A673 (cell line): ENCODE measurements around the gene TBC1D9. TPM values are rescaled to one million over a fixed set of nuclear protein-coding genes. Genes with fewer than 3 reads are reported as not detected.

ENCODE experiments used
- BruUV-seq: library from RNA; stranded (reverse); fragments of 400-500 nt; replicated peaks from 2 replicates; lab custom pipeline; 2021; lab: Mats Ljungman, UMichigan
- CTCF ChIA-PET: fragments of 300-600 bp; sonication (Branson Sonifier 250); formaldehyde crosslinking; loops from one replicate; lab custom pipeline; 2022; ENCODE audit warnings: antibody characterized with exemption; lab: Charles Lee
- POLR2A ChIA-PET: fragments of 300-600 bp; sonication (Branson Sonifier 250); formaldehyde crosslinking; loops from one replicate; lab custom pipeline; 2022; ENCODE audit warnings: antibody characterized with exemption; ENCODE audit not compliant: low non-redundant PET; lab: Charles Lee
- DNase-seq: peaks from one replicate; pipeline ENCODE4 v3.0.0-alpha.2; 2015; ENCODE audit warnings: low spot score
- H3K27ac ChIP-seq: fragments of 200-600 bp; sonication (generic); 2 replicates; pipeline ENCODE4 v1.5.1; 2016; ENCODE audit warnings: mixed run types, low read depth, mild to moderate bottlenecking, mixed read lengths, antibody characterized with exemption, low read length; ENCODE audit not compliant: poor library complexity, severe bottlenecking
- H3K27me3 ChIP-seq: fragments of 200-600 bp; sonication (generic); replicated peaks from 2 replicates; pipeline ENCODE4 v1.6.1; 2017; ENCODE audit warnings: mixed run types, low read depth, mild to moderate bottlenecking, mixed read lengths, antibody characterized with exemption, low read length; ENCODE audit not compliant: insufficient read depth, poor library complexity
- H3K36me3 ChIP-seq: fragments of 200-600 bp; sonication (generic); 2 replicates; pipeline ENCODE4 v1.6.1; 2016; ENCODE audit warnings: mixed run types, mild to moderate bottlenecking, mixed read lengths, antibody characterized with exemption, low read length; ENCODE audit not compliant: insufficient read depth, poor library complexity, severe bottlenecking
- H3K4me1 ChIP-seq: fragments of 200-600 bp; sonication (generic); 2 replicates; pipeline ENCODE4 v1.6.1; 2017; ENCODE audit warnings: mixed run types, mild to moderate bottlenecking, mixed read lengths, antibody characterized with exemption, low read length; ENCODE audit not compliant: insufficient read depth, poor library complexity, severe bottlenecking
- H3K4me3 ChIP-seq: fragments of 200-600 bp; sonication (generic); 2 replicates; pipeline ENCODE4 v1.5.1; 2016; ENCODE audit warnings: low read depth, mixed run types, mild to moderate bottlenecking, mixed read lengths, low read length; ENCODE audit not compliant: poor library complexity, severe bottlenecking
- H3K9me3 ChIP-seq: fragments of 200-600 bp; sonication (generic); 2 replicates; pipeline ENCODE4 v1.6.1; 2016; ENCODE audit warnings: mixed run types, low read depth, mild to moderate bottlenecking, mixed read lengths, antibody characterized with exemption, low read length; ENCODE audit not compliant: poor library complexity, severe bottlenecking
- CTCF ChIP-seq: fragments of 300-800, 200-600 bp; sonication (generic); conservative IDR thresholded peaks from 2 replicates; pipeline ENCODE4 v1.5.1; 2017; ENCODE audit warnings: low read depth, mild to moderate bottlenecking, antibody characterized with exemption, low read length, moderate library complexity, mixed read lengths
- EZH2 ChIP-seq: fragments of 200-600 bp; sonication (generic); IDR thresholded peaks from 2 replicates; pipeline ENCODE4 v1.6.1; 2017; ENCODE audit warnings: borderline replicate concordance, low read depth, mild to moderate bottlenecking, mixed read lengths, antibody characterized with exemption, low read length; ENCODE audit not compliant: poor library complexity, severe bottlenecking
- intact Hi-C: fragments of 100-400 bp; cut with micrococcal nuclease; formaldehyde crosslinking; loops from one replicate; pipeline ENCODE4 v1.10.0; 2022; ENCODE audit not compliant: unreplicated experiment
- total RNA-seq: library from RNA; stranded (reverse); gene quantifications from 2 replicates; pipeline ENCODE4 v1.2.3, GENCODE V29; 2021

Gene TBC1D9
- total RNA-seq, 1 experiment from 2014 or later, result 22.4 TPM

- CTCF ChIA-PET, result interaction anchor here (0.7 kb wide), 1 partner anchor 35 kb away, joined by 4 read pairs; no protein-coding TSS in a partner anchor
Measured at GRCh38 chr4:140757232-140757630, 1.0 kb upstream of the TBC1D9 start.

GRCh38 chr4:140755774-140756318, 339 bp downstream of the TBC1D9 start:
- ChIA-PET CTCF (interaction anchor here (1.1 kb wide), 1 partner anchor 95 kb away, joined by 3 read pairs; no protein-coding TSS in a partner anchor), POLR2A (no interaction called here)
- Histone ChIP-seq H3K27ac (peak overlapping the region; percentile 89), H3K4me1 (peaks cover 16% of the 10 kb centered on the region), H3K27me3 (no peaks in the 10 kb centered on the region), H3K4me3 (peak overlapping the region; percentile 89), H3K36me3 (no peaks in the 10 kb centered on the region), H3K9me3 (peaks cover 6% of the 10 kb centered on the region)
- BruUV-seq, result no TSS peak
- intact Hi-C loops, result no loop called here
- DNase-seq, result peak; percentile 72
- TF ChIP-seq EZH2 (no peak), CTCF (no peak)

More at GRCh38 chr4:140757232-140757630, 1.0 kb upstream of the TBC1D9 start:
- no TSS peak for BruUV-seq
- no peaks in the 10 kb centered on the region for H3K36me3 ChIP-seq
- intact Hi-C loops, result no loop called here
- peaks cover 23% of the 10 kb centered on the region for H3K4me1 ChIP-seq
- no peaks in the 10 kb centered on the region for H3K27me3 ChIP-seq
- peak overlapping the region; percentile 89 for H3K4me3 ChIP-seq
- peak overlapping the region; percentile 89 for H3K27ac ChIP-seq
- DNase-seq, result no peak
- POLR2A ChIA-PET, result no interaction called here
- H3K9me3 ChIP-seq, result no peaks in the 10 kb centered on the region
- no peak for TF ChIP-seq EZH2
- no peak for TF ChIP-seq CTCF

GRCh38 chr4:140754918-140755773, 1.0 kb downstream of the TBC1D9 start:
- no peak for DNase-seq
- Histone ChIP-seq H3K4me3 (peak overlapping the region; percentile 89), H3K36me3 (no peaks in the 10 kb centered on the region), H3K27me3 (no peaks in the 10 kb centered on the region), H3K27ac (peak overlapping the region; percentile 89), H3K9me3 (peaks cover 13% of the 10 kb centered on the region), H3K4me1 (peaks cover 15% of the 10 kb centered on the region)
- intact Hi-C loops, result no loop called here
- ChIA-PET POLR2A (no interaction called here), CTCF (no interaction called here)
- TF ChIP-seq EZH2, result no peak
- TF ChIP-seq CTCF, result no peak
- TSS peak; percentile 54 for BruUV-seq
